ENCODE results near the gene GDPD1.

Gene GDPD1

DNA sequence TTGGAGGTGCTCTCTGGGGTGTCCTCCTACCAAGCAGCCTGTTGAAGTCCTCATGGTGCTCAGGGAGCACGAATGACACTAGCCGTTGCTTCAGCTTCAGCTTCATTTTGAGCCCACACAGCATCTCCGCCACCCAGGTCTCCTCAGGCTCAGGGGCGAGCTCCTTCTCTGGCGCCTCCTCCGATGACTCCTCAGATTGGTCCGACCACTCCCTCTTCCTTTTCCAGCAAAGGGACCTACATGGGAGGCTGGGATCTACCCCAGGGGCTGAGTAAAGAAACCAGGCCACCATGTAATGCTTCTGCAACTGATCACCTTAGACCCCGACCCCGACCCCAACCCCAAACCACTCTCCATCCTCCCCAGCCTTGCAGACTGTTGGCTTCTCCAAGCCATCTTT, 38.8 kb upstream of the GDPD1 start:
- Histone ChIP-seq H3K4me3 (ENCODE audit: low read length) (no peak overlapping the region), H3K4me2 (ENCODE audit: low read length) (no peak overlapping the region), H3K9me3 (ENCODE audit: control insufficient read depth, insufficient read depth, low read length) (no peaks in the 10 kb centered on the region), H3K4me1 (ENCODE audit: control insufficient read depth, low read length) (peaks cover 33% of the 10 kb centered on the region), H3K36me3 (ENCODE audit: control insufficient read depth, low read length) (peaks cover 34% of the 10 kb centered on the region), H3K79me2 (ENCODE audit: control insufficient read depth, low read length) (peaks cover 18% of the 10 kb centered on the region), H3F3A (ENCODE audit: control insufficient read depth, insufficient read depth) (peaks cover 3% of the 10 kb centered on the region), H3K27ac (ENCODE audit: low read depth, low read length) (no peak overlapping the region), H4K20me1 (ENCODE audit: control insufficient read depth, insufficient read depth, low read depth, low read length) (no peaks in the 10 kb centered on the region), H3K27me3 (ENCODE audit: control insufficient read depth, low read length) (no peaks in the 10 kb centered on the region), H3K9me2 (replicated peaks; ENCODE audit: control insufficient read depth, low read length) (no peaks in the 10 kb centered on the region)
- no peak for TF ChIP-seq EZH2phosphoT487 (IDR thresholded peaks at IDR 0.05; ENCODE audit: borderline replicate concordance, low read length)
- TF ChIP-seq, protein P1, sequence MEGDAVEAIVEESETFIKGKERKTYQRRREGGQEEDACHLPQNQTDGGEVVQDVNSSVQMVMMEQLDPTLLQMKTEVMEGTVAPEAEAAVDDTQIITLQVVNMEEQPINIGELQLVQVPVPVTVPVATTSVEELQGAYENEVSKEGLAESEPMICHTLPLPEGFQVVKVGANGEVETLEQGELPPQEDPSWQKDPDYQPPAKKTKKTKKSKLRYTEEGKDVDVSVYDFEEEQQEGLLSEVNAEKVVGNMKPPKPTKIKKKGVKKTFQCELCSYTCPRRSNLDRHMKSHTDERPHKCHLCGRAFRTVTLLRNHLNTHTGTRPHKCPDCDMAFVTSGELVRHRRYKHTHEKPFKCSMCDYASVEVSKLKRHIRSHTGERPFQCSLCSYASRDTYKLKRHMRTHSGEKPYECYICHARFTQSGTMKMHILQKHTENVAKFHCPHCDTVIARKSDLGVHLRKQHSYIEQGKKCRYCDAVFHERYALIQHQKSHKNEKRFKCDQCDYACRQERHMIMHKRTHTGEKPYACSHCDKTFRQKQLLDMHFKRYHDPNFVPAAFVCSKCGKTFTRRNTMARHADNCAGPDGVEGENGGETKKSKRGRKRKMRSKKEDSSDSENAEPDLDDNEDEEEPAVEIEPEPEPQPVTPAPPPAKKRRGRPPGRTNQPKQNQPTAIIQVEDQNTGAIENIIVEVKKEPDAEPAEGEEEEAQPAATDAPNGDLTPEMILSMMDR (IDR thresholded peaks at IDR 0.05; ENCODE audit: low read depth, low read length, poor library complexity, severe bottlenecking) = no peak

DNA sequence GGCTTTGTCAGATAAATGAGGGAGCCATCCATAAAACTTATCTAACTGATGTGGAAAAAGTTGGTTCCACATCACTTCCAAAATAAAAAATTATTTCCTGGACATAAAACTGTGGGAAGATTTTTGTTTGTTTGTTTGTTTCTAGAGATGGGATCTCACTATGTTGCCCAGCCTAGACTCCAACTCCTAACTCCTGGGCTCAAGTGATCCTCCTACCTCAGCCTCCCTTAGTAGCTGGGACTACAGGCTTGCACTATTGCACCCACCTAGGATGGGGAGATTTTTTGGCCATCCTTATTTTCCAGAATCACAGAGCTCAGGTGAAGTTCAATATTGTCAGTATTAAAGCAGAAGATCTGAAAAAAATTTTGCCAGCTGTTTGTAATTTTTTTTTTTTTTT, 34.3 kb upstream of the GDPD1 start:
- H4K20me1 ChIP-seq (ENCODE audit: control insufficient read depth, insufficient read depth, low read depth, low read length) = no peaks in the 10 kb centered on the region
- H3K79me2 ChIP-seq (ENCODE audit: control insufficient read depth, low read length) = peaks cover 2% of the 10 kb centered on the region; the same call in 1 of the 2 replicates
- H3K9me2 ChIP-seq (replicated peaks; ENCODE audit: control insufficient read depth, low read length) = no peaks in the 10 kb centered on the region
- H3K4me3 ChIP-seq (ENCODE audit: low read length) = no peak overlapping the region
- peaks cover 63% of the 10 kb centered on the region for H3K36me3 ChIP-seq (ENCODE audit: control insufficient read depth, low read length)
- H3K4me1 ChIP-seq (ENCODE audit: control insufficient read depth, low read length) = peaks cover 45% of the 10 kb centered on the region
- TF ChIP-seq, protein P1 (IDR thresholded peaks at IDR 0.05; ENCODE audit: low read depth, low read length, poor library complexity, severe bottlenecking) = no peak
- no peak for TF ChIP-seq EZH2phosphoT487 (IDR thresholded peaks at IDR 0.05; ENCODE audit: borderline replicate concordance, low read length)
- H3K27ac ChIP-seq (ENCODE audit: low read depth, low read length) = no peak overlapping the region
- peaks cover 9% of the 10 kb centered on the region for H3F3A ChIP-seq (ENCODE audit: control insufficient read depth, insufficient read depth)
- no peak overlapping the region for H3K4me2 ChIP-seq (ENCODE audit: low read length)
- no peaks in the 10 kb centered on the region for H3K27me3 ChIP-seq (ENCODE audit: control insufficient read depth, low read length)
- no peaks in the 10 kb centered on the region for H3K9me3 ChIP-seq (ENCODE audit: control insufficient read depth, insufficient read depth, low read length)

DNA sequence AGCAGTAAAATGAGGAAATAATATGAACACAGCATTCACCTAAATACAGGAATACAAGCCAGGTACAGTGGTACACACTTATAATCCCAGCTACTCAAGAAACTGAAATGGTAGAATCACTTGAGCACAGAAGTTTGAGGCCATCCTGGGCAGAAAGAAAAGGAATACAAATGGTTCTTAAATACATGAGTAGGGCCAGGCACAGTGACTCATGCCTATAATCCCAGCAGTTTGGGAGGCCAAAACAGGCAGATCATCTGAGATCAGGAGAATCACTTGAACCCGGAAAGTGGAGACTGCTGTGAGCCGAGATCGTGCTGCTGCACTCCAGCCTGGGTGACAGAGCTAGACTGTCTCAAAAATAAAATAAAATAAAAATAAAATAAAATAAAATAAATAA, 33.5 kb upstream of the GDPD1 start:
- peaks cover 65% of the 10 kb centered on the region for H3K36me3 ChIP-seq (ENCODE audit: control insufficient read depth, low read length)

More for the DNA sequence above, 33.5 kb upstream of the GDPD1 start:
- Histone ChIP-seq H3K27me3 (ENCODE audit: control insufficient read depth, low read length) (no peaks in the 10 kb centered on the region), H3K9me3 (ENCODE audit: control insufficient read depth, insufficient read depth, low read length) (no peaks in the 10 kb centered on the region), H3F3A (ENCODE audit: control insufficient read depth, insufficient read depth) (peaks cover 9% of the 10 kb centered on the region), H4K20me1 (ENCODE audit: control insufficient read depth, insufficient read depth, low read depth, low read length) (no peaks in the 10 kb centered on the region), H3K79me2 (ENCODE audit: control insufficient read depth, low read length) (peaks cover 2% of the 10 kb centered on the region; the same call in 1 of the 2 replicates), H3K4me1 (ENCODE audit: control insufficient read depth, low read length) (peaks cover 45% of the 10 kb centered on the region), H3K4me3 (ENCODE audit: low read length) (no peak overlapping the region), H3K4me2 (ENCODE audit: low read length) (peak overlapping the region; percentile 16; the same call in 1 of the 2 replicates), H3K9me2 (replicated peaks; ENCODE audit: control insufficient read depth, low read length) (no peaks in the 10 kb centered on the region), H3K27ac (ENCODE audit: low read depth, low read length) (no peak overlapping the region)
- TF ChIP-seq, protein P1 (IDR thresholded peaks at IDR 0.05; ENCODE audit: low read depth, low read length, poor library complexity, severe bottlenecking) = no peak
- no peak for TF ChIP-seq EZH2phosphoT487 (IDR thresholded peaks at IDR 0.05; ENCODE audit: borderline replicate concordance, low read length)

Measured in DOHH2 (cell line).